Stimulated activated CD8-positive, alpha-beta memory T cell treated with anti-CD3 and anti-CD28 coated beads, Interleukin-4, amount 100 ng/mL, for 4 hours (primary cell): ENCODE results near the gene ANKRD18A.

ENCODE experiments used
- DNase-seq, 2 donors: peaks; one replicate each; pipeline ENCODE4 v3.0.0-alpha.2; 2020; ENCODE audit warnings: low read depth in 2 of 2, low spot score in 1 of 2

The ANKRD18A gene

GRCh38 chr9:38620483-38621433, at the start of gene ANKRD18A:
ANKRD18A (minus strand) TSS chr9:38620596; CDS start chr9:38620285, 311 bp downstream.
- no peak for DNase-seq

- no peak for DNase-seq
Observed at GRCh38 chr9:38668791-38669466, 48.5 kb upstream of the ANKRD18A start.

- no peak for DNase-seq
Observed at GRCh38 chr9:38662763-38663593, 42.6 kb upstream of the ANKRD18A start.

- DNase-seq: no peak
Observed at GRCh38 chr9:38659538-38659937, 39.1 kb upstream of the ANKRD18A start.

GRCh38 chr9:38656896-38657295, 36.5 kb upstream of the ANKRD18A start:
- no peak for DNase-seq

- no peak for DNase-seq
Observed at GRCh38 chr9:38652486-38652885, 32.1 kb upstream of the ANKRD18A start.

- no peak for DNase-seq
Observed at GRCh38 chr9:38652044-38652443, 31.6 kb upstream of the ANKRD18A start.

- DNase-seq: no peak
Observed at GRCh38 chr9:38651400-38652042, 31.1 kb upstream of the ANKRD18A start.

GRCh38 chr9:38650564-38650963, 30.2 kb upstream of the ANKRD18A start:
- no peak for DNase-seq

GRCh38 chr9:38649731-38650363, 29.5 kb upstream of the ANKRD18A start:
- no peak for DNase-seq

- DNase-seq: no peak
Observed at GRCh38 chr9:38644601-38645000, 24.2 kb upstream of the ANKRD18A start.

- no peak for DNase-seq
Observed at GRCh38 chr9:38643815-38644173, 23.4 kb upstream of the ANKRD18A start.

GRCh38 chr9:38642951-38643814, 22.8 kb upstream of the ANKRD18A start:
- DNase-seq: no peak

GRCh38 chr9:38641985-38642864, 21.8 kb upstream of the ANKRD18A start:
- no peak for DNase-seq

- no peak for DNase-seq
Observed at GRCh38 chr9:38641142-38641541, 20.7 kb upstream of the ANKRD18A start.

- no peak for DNase-seq
Observed at GRCh38 chr9:38639577-38639940, 19.2 kb upstream of the ANKRD18A start.

GRCh38 chr9:38638881-38639576, 18.6 kb upstream of the ANKRD18A start:
- DNase-seq: no peak

GRCh38 chr9:38634315-38634714, 13.9 kb upstream of the ANKRD18A start:
- DNase-seq: no peak
